HEK293 (cell line): ENCODE results near the gene MAML3.

ENCODE experiments used
- CTCF ChIA-PET: fragments of 350-600 bp; formaldehyde crosslinking; extraction: SDS; loops from one replicate; lab custom pipeline; 2021; ENCODE audit warnings: antibody characterized with exemption; lab: Yijun Ruan, JAX
- POLR2A ChIA-PET: fragments of 300-600 bp; formaldehyde crosslinking; extraction: SDS; loops from one replicate; lab custom pipeline; 2020; ENCODE audit warnings: antibody characterized with exemption, inconsistent platforms; lab: Yijun Ruan, JAX
- H3K27ac ChIP-seq: fragments of 200-500 bp; sonication (Bioruptor generic); 2 replicates; pipeline ENCODE4 v1.5.1; 2014; ENCODE audit warnings: low read depth, low read length, control low read depth, inconsistent platforms; ENCODE audit errors: extremely low read depth
- H3K36me3 ChIP-seq, 2 experiments: fragments of 200-500 bp in 1 of 2; sonication (Bioruptor generic) in 1 of 2; 1 replicate in 1 of 2; 2 replicates in 1 of 2; pipeline ENCODE4 v1.5.1; 2014 to 2017; ENCODE audit warnings: inconsistent platforms in 2 of 2, low read length in 2 of 2; ENCODE audit not compliant: control insufficient read depth in 2 of 2, insufficient read depth in 1 of 2
- H3K4me1 ChIP-seq: fragments of 200-500 bp; sonication (Bioruptor generic); 2 replicates; pipeline ENCODE4 v1.5.1; 2014; ENCODE audit warnings: mild to moderate bottlenecking, low read length, inconsistent platforms; ENCODE audit not compliant: control insufficient read depth, insufficient read depth
- H3K4me3 ChIP-seq: 2 replicates; pipeline ENCODE4 v1.5.1; 2011; ENCODE audit warnings: low read depth, mild to moderate bottlenecking, control low read depth, low read length, moderate library complexity
- H3K9me3 ChIP-seq: fragments of 200-500 bp; sonication (Bioruptor generic); 2 replicates; pipeline ENCODE4 v1.5.1; 2014; ENCODE audit warnings: low read depth, low read length, inconsistent platforms; ENCODE audit not compliant: control insufficient read depth, insufficient read depth
- HOXC10 ChIP-seq: sonication (generic); formaldehyde crosslinking; IDR thresholded peaks from 2 replicates; pipeline ENCODE4 v1.8.1; 2023; ENCODE audit warnings: mild to moderate bottlenecking, missing genetic modification reagents
- REPIN1 ChIP-seq: fragments of 450-650 bp; formaldehyde crosslinking; IDR thresholded peaks from 2 replicates; pipeline ENCODE4 v1.5.1; 2017; ENCODE audit warnings: missing biosample characterization, missing genetic modification characterization, low read depth
- SALL2 ChIP-seq: fragments of 450-650 bp; formaldehyde crosslinking; IDR thresholded peaks from 2 replicates; pipeline ENCODE4 v1.5.0; 2017; ENCODE audit warnings: missing biosample characterization, mild to moderate bottlenecking, missing genetic modification characterization, borderline replicate concordance
- ZBTB21 ChIP-seq: fragments of 450-650 bp; formaldehyde crosslinking; IDR thresholded peaks from 2 replicates; pipeline ENCODE4 v1.5.1; 2017; ENCODE audit warnings: missing biosample characterization, missing genetic modification characterization
- ZNF112 ChIP-seq: fragments of 450-650 bp; formaldehyde crosslinking; IDR thresholded peaks from 2 replicates; pipeline ENCODE4 v1.5.0; 2017; ENCODE audit warnings: missing biosample characterization, missing genetic modification characterization
- ZNF133 ChIP-seq: fragments of 450-650 bp; formaldehyde crosslinking; IDR thresholded peaks from 2 replicates; pipeline ENCODE4 v1.5.1; 2016; ENCODE audit warnings: missing biosample characterization, missing genetic modification characterization
- ZNF239 ChIP-seq: fragments of 450-650 bp; formaldehyde crosslinking; IDR thresholded peaks from 2 replicates; pipeline ENCODE4 v1.5.1; 2016; ENCODE audit warnings: missing biosample characterization, missing genetic modification characterization
- ZNF292 ChIP-seq: fragments of 450-650 bp; formaldehyde crosslinking; IDR thresholded peaks from 2 replicates; pipeline ENCODE4 v1.5.1; 2016; ENCODE audit warnings: low read depth, missing biosample characterization, missing genetic modification characterization, borderline replicate concordance
- ZNF521 ChIP-seq: fragments of 450-650 bp; formaldehyde crosslinking; IDR thresholded peaks from 2 replicates; pipeline ENCODE4 v1.5.1; 2017; ENCODE audit warnings: missing biosample characterization, mild to moderate bottlenecking, missing genetic modification characterization
- ZNF670 ChIP-seq: fragments of 450-650 bp; formaldehyde crosslinking; IDR thresholded peaks from 2 replicates; pipeline ENCODE4 v1.5.1; 2016; ENCODE audit warnings: missing biosample characterization, missing genetic modification characterization, low read depth
- ZSCAN16 ChIP-seq: fragments of 450-650 bp; formaldehyde crosslinking; IDR thresholded peaks from 2 replicates; pipeline ENCODE4 v1.5.1; 2016; ENCODE audit warnings: missing biosample characterization, missing genetic modification characterization
- TF ChIP-seq, protein P1 (sequence below): fragments of 450-650 bp; formaldehyde crosslinking; optimal IDR thresholded peaks from 2 replicates; pipeline ENCODE3; 2016; ENCODE audit warnings: missing biosample characterization, mild to moderate bottlenecking, missing genetic modification characterization
- TF ChIP-seq, protein P2 (sequence below): fragments of 450-650 bp; formaldehyde crosslinking; IDR thresholded peaks from 2 replicates; pipeline ENCODE4 v1.5.1; 2016; ENCODE audit warnings: missing biosample characterization, missing genetic modification characterization
- TF ChIP-seq, protein P3 (sequence below): fragments of 450-650 bp; formaldehyde crosslinking; IDR thresholded peaks from 2 replicates; pipeline ENCODE4 v1.5.1; 2016; ENCODE audit warnings: missing biosample characterization, missing genetic modification characterization
- TF ChIP-seq, protein P4 (sequence below): fragments of 450-650 bp; formaldehyde crosslinking; IDR thresholded peaks from 2 replicates; pipeline ENCODE4 v1.5.1; 2016; ENCODE audit warnings: missing biosample characterization, missing genetic modification characterization
- TF ChIP-seq, protein P5 (sequence below): fragments of 450-650 bp; formaldehyde crosslinking; IDR thresholded peaks from 2 replicates; pipeline ENCODE4 v1.5.1; 2016; ENCODE audit warnings: missing biosample characterization, missing genetic modification characterization

Gene MAML3

DNA sequence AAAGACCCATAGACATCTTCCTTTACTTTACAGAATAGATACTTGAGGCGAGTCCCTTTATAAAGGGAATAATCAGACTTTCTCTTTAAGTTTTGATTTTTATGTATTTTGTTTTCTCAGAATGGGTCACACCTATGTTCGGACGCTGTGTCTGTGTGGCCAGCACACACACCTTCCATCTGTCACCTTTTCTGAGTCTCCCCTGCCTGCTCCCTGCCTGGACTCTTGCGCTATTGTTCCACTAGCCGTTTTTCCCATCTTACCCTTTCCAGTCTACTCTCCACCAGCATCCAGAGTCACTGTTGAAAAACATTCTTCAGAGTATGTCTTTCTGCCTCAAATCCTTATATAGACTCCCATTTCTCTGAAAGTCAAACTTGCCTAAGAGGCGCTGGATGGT lies 236.1 kb downstream of the MAML3 start:
- POLR2A ChIA-PET = no interaction called here
- Histone ChIP-seq H3K27ac (no peak overlapping the region), H3K9me3 (no peaks in the 10 kb centered on the region), H3K4me3 (no peak overlapping the region), H3K36me3 (no peaks in the 10 kb centered on the region), H3K4me1 (peaks cover 16% of the 10 kb centered on the region; the same call in 1 of the 2 replicates)
- TF ChIP-seq ZNF670 = no peak
- no peak for TF ChIP-seq ZBTB21 (tag by site-specific recombination)
- TF ChIP-seq HOXC10 (CRISPR knock-in tag) = no peak
- TF ChIP-seq, protein P1, sequence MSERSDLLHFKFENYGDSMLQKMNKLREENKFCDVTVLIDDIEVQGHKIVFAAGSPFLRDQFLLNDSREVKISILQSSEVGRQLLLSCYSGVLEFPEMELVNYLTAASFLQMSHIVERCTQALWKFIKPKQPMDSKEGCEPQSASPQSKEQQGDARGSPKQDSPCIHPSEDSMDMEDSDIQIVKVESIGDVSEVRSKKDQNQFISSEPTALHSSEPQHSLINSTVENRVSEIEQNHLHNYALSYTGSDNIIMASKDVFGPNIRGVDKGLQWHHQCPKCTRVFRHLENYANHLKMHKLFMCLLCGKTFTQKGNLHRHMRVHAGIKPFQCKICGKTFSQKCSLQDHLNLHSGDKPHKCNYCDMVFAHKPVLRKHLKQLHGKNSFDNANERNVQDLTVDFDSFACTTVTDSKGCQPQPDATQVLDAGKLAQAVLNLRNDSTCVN (tag by site-specific recombination) = no peak
- no peak for TF ChIP-seq SALL2 (tag by site-specific recombination)
- no peak for TF ChIP-seq ZSCAN16
- TF ChIP-seq, protein P2, sequence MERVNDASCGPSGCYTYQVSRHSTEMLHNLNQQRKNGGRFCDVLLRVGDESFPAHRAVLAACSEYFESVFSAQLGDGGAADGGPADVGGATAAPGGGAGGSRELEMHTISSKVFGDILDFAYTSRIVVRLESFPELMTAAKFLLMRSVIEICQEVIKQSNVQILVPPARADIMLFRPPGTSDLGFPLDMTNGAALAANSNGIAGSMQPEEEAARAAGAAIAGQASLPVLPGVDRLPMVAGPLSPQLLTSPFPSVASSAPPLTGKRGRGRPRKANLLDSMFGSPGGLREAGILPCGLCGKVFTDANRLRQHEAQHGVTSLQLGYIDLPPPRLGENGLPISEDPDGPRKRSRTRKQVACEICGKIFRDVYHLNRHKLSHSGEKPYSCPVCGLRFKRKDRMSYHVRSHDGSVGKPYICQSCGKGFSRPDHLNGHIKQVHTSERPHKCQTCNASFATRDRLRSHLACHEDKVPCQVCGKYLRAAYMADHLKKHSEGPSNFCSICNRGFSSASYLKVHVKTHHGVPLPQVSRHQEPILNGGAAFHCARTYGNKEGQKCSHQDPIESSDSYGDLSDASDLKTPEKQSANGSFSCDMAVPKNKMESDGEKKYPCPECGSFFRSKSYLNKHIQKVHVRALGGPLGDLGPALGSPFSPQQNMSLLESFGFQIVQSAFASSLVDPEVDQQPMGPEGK = no peak
- TF ChIP-seq ZNF112 (tag by site-specific recombination) = no peak
- TF ChIP-seq ZNF239 (tag by site-specific recombination) = no peak
- TF ChIP-seq, protein P3, sequence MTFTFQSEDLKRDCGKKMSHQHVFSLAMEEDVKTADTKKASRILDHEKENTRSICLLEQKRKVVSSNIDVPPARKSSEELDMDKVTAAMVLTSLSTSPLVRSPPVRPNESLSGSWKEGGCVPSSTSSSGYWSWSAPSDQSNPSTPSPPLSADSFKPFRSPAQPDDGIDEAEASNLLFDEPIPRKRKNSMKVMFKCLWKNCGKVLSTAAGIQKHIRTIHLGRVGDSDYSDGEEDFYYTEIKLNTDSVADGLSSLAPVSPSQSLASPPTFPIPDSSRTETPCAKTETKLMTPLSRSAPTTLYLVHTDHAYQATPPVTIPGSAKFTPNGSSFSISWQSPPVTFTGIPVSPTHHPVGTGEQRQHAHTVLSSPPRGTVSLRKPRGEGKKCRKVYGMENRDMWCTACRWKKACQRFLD (tag by site-specific recombination) = no peak
- TF ChIP-seq, all 188 proteins: peak for 0
- CTCF ChIA-PET = interaction anchor here (0.6 kb wide), 2 partner anchors 25 to 265 kb away, joined by 3 to 6 read pairs; no protein-coding TSS in a partner anchor

DNA sequence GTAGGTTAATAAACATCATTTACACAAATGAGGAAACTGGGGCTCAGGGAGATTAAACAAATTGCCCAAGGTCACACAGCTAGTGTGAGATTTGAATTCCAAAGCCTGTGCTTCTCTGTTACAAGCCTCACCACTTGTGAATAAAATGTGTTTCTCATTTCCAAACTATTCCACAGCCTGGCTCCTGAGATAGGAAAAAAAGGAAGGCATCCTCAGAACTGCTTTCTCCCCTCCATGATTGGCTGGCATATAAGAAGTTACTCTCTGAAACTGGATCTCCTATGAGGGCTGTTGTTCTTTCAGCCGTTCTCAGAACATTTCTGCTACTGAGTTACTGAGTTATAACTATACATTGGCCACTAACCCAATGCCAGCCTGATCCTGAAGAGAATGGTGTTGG lies 237.9 kb downstream of the MAML3 start:
- ChIA-PET CTCF (interaction anchor here (0.6 kb wide), 1 partner anchor 644 kb away, joined by 3 read pairs; no protein-coding TSS in a partner anchor), POLR2A (no interaction called here)
- Histone ChIP-seq H3K4me3 (no peak overlapping the region), H3K4me1 (peaks cover 10% of the 10 kb centered on the region; the same call in 1 of the 2 replicates), H3K27ac (no peak overlapping the region), H3K36me3 (no peaks in the 10 kb centered on the region), H3K9me3 (no peaks in the 10 kb centered on the region)
- TF ChIP-seq REPIN1 (tag by site-specific recombination) (no peak), ZNF521 (tag by site-specific recombination) (no peak), ZNF292 (no peak), SALL2 (tag by site-specific recombination) (no peak), ZNF133 (tag by site-specific recombination) (no peak), HOXC10 (CRISPR knock-in tag) (no peak)
- TF ChIP-seq, protein P4, sequence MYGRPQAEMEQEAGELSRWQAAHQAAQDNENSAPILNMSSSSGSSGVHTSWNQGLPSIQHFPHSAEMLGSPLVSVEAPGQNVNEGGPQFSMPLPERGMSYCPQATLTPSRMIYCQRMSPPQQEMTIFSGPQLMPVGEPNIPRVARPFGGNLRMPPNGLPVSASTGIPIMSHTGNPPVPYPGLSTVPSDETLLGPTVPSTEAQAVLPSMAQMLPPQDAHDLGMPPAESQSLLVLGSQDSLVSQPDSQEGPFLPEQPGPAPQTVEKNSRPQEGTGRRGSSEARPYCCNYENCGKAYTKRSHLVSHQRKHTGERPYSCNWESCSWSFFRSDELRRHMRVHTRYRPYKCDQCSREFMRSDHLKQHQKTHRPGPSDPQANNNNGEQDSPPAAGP = no peak
- TF ChIP-seq, protein P5, sequence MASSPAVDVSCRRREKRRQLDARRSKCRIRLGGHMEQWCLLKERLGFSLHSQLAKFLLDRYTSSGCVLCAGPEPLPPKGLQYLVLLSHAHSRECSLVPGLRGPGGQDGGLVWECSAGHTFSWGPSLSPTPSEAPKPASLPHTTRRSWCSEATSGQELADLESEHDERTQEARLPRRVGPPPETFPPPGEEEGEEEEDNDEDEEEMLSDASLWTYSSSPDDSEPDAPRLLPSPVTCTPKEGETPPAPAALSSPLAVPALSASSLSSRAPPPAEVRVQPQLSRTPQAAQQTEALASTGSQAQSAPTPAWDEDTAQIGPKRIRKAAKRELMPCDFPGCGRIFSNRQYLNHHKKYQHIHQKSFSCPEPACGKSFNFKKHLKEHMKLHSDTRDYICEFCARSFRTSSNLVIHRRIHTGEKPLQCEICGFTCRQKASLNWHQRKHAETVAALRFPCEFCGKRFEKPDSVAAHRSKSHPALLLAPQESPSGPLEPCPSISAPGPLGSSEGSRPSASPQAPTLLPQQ (tag by site-specific recombination) = no peak
